Thyroid gland (tissue), 4 donors: ENCODE results near the gene PHACTR1.

Experiments used
- CTCF ChIP-seq, 6 experiments: fragments of 200-600 bp in 3 of 6; fragments of 450-650 bp in 3 of 6; sonication (generic) in 3 of 6; IDR thresholded peaks; one replicate each; pipeline ENCODE4 v1.5.1; 2016 to 2019; ENCODE audit warnings: antibody characterized with exemption in 6 of 6, mild to moderate bottlenecking in 2 of 6, inconsistent platforms in 1 of 6, moderate library complexity in 1 of 6
- POLR2A ChIP-seq, 2 donors: fragments of 450-650 bp; IDR thresholded peaks; one replicate each; pipeline ENCODE4 v1.6.1; 2017; ENCODE audit warnings: antibody characterized with exemption in 2 of 2, mild to moderate bottlenecking in 2 of 2, moderate library complexity in 1 of 2

GRCh38 chr6:13212096-13212495 lies 495.5 kb downstream of the PHACTR1 start:
- TF ChIP-seq CTCF (IDR thresholded peaks at IDR 0.05) (no peak), POLR2A (IDR thresholded peaks at IDR 0.05) (no peak)
